H1 (cell line): ENCODE results near the gene TSPEAR. TPM values are rescaled to one million over a fixed set of nuclear protein-coding genes. Genes with fewer than 3 reads are reported as not detected.

Experiments
- ATF3 ChIP-seq: IDR thresholded peaks from 2 replicates; pipeline ENCODE4 v1.6.1; 2011; ENCODE audit warnings: low read depth, mild to moderate bottlenecking, low read length; ENCODE audit not compliant: insufficient read depth
- GABPA ChIP-seq: IDR thresholded peaks from 2 replicates; pipeline ENCODE4 v1.6.1; 2011; ENCODE audit warnings: mild to moderate bottlenecking, low read length, moderate library complexity, borderline replicate concordance; ENCODE audit not compliant: insufficient read depth
- polyA plus RNA-seq, 7 experiments: library from polyadenylated mRNA; depleted of rRNA in 3 of 7; stranded (reverse) in 5 of 7; unstranded in 2 of 7; fragments of >200 nt in 5 of 7; fragments of 200-250 nt in 2 of 7; gene quantifications; 1 replicate in 5 of 7; 2 replicates in 1 of 7; 4 replicates in 1 of 7; pipeline versions ENCODE4 v1.2.1 to v1.2.3, GENCODE V29; 2011 to 2013; ENCODE audit warnings: missing spikeins in 2 of 7, mixed read lengths in 2 of 7
- total RNA-seq: library from RNA; stranded (reverse); fragmentation: NEBNext Ultra II Directional; extraction: Animal tissue kit (Norgen Biotek cat#: 25700); gene quantifications from 2 replicates; pipeline ENCODE4 v1.2.1, GENCODE V29; 2021

TSPEAR gene
- total and polyA plus RNA-seq, 2 of the 8 experiments (the other 6 are each of a cell fraction or from before 2014, with no cell fraction given): 0.58 to 0.89 TPM

GRCh38 chr21:44473915-44474555 is 237.3 kb downstream of the TSPEAR start (continued):
- TF ChIP-seq ATF3: no peak
- no peak for TF ChIP-seq GABPA
- TF ChIP-seq, all 59 proteins: peak for 0
